SK-N-MC (cell line): ENCODE measurements around the gene ARMC8.

Experiments
- EZH2 ChIP-seq: fragments of 200-600 bp; sonication (generic); IDR thresholded peaks from one replicate; pipeline ENCODE4 v1.6.1; 2017; ENCODE audit warnings: antibody characterized with exemption
- POLR2AphosphoS5 ChIP-seq: IDR thresholded peaks from 2 replicates; pipeline ENCODE4 v1.6.1; 2012; ENCODE audit warnings: mild to moderate bottlenecking, low read depth, low read length, borderline replicate concordance

DNA sequence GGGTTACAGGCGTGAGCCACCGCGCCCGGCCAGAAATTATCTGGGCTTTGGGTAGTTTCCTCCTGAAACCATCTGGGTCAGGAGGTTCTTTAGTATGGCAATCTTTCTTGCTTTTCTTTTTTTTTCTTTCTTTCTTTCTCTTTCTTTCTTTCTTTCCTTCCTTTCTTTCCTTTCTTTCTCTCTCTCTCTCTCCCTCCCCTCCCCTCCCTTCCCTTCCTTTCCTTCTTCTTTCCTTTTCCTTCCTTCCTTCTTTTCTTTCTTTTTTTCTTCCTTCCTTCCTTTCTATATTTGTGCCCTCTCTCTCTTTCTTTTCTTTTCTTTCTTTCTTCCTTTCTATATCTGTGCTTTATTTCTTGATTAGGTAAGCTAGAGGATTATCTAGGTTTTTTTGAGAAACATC is 29.4 kb upstream of the ARMC8 start:
- TF ChIP-seq POLR2AphosphoS5 = no peak
- TF ChIP-seq EZH2 = no peak
